ENCODE results near the gene RASL10A.
"Not testable (repeated sequence)": the region's sequence is repeated elsewhere in the genome, so short reads cannot be mapped to it uniquely, and the experiment has no call there.

RASL10A gene, protein sequence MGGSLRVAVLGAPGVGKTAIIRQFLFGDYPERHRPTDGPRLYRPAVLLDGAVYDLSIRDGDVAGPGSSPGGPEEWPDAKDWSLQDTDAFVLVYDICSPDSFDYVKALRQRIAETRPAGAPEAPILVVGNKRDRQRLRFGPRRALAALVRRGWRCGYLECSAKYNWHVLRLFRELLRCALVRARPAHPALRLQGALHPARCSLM

DNA sequence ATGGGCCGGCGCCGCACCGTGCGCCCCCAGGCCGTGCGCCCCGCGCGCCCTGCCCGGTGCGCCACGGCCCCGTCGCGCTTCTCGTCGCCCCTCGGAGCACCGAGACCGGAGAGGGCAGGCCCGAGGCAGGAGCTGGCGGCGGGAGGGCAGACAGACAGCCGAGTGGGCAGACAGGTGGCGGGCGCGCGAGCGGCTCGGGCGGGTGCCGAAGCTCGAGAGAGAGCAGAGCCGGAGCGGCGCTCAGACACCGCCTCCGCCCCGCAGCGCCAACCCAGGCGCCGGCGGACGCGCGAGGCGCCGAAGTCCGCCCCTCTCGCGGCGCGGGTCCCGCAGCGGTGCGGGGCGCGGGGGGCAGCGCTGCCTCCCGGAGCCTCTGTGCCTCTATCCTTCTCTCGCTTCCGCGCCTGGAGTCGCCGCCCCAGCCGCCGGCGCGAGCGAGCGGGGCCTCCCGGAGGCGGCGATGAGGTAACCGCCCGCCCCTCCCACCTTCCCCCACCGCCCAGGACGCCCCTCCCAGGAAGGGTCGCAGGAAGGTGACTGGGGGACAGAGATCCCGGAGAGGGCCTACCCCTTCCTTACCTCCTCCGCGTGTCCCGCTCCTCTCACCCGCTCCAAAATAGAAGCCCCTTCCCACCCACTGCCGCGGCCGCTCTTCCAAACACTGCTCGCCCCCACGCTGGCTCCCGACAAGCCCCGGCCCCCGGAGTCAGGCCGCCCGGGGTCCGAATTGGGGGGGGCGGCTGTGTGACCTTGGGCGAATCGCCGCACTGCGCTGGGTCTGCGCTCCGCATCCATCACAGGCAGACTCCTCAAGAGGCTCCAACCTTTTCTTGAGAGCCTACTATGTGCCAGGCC lies at the start of gene RASL10A:
Gene RASL10A, minus strand, starts transcription at position 412 of the 855 bp plus-strand sequence. CDS start 451 bp downstream, outside the sequence.
- no peak for DNase-seq

DNA sequence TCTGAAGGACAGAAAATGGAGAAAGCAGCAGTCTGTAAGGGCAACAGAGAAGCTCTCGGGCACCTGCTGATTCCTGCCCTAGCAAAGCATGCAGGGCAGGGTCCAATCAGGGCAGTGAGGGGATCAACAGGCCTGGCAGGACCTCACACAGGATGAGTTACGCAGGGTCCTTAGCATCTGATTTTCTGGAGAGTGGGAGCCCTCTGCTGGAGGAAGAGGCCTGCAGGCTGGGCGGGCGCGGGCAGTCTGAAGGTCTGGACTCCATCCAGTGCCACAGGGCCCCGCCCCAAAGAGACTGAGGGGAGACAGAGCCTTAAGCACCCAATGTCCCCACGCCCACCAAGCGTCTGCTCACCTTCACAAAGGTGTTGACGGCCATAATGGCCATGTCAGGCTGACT lies 44.0 kb upstream of the RASL10A start:
- peak; percentile 71 for DNase-seq

DNA sequence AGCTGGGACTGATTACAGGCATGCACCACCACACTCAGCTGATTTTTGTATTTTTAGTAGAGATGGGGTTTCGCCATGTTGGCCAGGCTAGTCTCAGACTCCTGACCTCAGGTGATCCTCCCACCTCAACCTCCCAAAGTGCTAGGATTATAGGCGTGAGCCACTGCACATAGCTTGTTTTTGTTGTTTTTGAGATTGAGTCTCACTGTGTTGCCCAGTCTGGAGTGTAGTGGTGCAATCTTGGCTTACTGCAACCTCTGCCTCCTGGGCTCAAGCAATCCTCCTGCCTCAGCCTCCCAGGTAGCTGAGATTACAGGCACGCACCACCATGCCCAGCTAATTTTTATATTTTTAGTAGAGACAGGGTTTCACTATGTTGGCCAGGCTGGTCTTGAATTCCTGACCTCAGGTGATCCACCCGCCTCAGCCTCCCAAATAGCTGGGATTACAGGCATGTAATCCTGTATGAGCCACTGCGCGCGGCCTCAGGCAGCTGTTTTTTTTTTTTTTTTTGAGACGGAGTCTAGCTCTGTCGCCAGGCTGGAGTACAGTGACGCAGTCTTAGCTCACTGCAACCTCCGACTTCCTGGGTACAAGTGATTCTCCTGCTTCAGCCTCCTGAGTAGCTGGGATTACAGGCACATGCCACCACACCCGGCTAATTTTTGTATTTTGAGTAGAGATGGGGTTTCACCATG lies 41.8 kb upstream of the RASL10A start:
- not testable (repeated sequence) for DNase-seq

DNA sequence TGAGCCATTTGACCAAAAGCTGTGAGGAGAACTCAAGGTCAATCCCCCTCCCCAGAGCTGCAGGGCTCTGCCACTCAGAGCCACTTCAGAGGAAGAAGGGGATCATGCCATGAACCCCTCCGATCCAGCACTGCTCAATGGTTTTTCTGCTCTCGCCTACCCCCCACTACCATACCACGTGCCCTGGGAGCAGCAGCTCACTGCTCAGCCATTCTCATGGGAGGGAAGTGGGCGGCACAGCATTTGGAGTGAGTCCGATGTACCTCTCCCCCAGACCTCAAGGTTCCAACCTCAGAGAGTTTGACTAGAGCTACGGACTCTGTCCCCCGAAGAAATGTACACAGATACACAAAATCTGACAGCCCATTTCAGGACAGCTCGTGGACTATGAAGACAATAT lies 38.4 kb upstream of the RASL10A start:
- DNase-seq = no peak

DNA sequence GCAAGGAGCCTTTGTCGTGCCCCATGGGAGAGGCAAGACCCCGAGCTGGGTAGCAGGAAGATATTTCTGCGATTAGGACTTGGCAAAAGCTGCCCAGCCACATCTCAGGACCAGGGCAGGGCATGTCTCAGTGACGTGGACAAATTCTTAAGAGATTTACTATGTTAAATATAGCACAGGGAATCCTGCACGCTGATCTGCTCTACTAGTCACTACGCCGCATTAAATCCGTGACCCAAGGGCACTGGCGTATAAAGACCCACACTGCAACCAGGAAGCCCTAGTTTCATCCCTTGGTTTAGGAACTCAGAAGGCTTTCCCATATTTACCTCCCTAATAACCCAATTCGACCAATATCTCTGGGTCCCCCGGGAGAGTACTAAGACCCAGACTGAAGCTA lies 37.8 kb upstream of the RASL10A start:
- no peak for DNase-seq

DNA sequence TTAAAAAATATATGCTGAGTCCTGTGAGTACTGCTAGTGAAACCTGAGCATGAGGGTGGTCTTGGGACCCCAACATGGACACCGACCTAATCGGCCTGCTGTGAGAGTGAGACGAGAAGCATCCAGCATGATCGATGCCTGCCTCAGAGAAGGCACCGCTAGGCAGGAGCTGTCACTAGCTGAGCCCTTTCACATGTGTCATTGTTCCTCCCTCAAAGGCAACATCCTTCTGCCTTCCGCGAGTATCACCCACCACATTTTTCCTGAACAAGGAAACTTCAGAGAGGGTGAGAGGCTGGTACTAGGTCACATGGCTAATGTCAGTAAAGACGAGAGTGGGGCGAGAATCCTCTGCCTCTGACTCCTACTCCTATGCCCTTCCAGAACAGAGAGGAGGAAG lies 37.3 kb upstream of the RASL10A start:
- peak; percentile 20 for DNase-seq

DNA sequence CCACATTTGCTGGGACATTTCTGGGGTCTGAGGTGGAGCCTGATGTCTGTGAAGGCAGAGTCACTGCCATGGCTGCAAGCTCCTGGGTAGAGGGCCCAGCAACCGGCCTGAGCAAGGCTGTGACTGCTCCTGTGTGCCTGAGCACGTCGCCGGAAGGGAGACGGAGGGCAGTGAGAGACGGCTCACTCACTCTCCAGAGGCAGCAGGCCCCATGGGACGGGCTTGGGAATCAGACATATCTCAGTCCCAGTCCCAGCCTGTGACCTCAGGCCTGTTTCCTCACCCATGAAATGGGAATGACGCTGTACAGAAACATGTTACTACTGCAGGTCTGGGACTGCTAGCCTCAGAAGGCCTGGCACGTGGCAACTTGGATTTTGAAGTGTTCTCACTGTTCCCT lies 36.4 kb upstream of the RASL10A start:
- no peak for DNase-seq

DNA sequence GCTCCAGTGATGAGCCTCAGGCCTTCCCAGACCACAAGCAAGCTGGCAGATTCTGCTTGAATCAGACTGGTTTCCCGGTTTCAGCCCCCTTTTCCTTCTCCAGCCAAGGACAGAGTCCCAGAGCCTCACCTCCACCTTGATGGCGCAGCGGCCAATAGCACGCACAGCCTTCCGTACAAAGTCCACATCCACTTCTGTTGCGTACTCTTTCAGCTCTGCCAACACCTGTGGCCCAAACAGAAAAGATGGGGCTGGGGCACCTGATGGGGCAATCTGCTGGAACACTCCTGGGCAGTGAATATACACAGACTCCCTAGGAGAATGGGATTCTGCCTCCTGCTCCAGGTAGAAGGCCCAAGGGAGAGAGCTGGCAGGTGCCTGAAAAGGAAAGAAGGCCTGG lies 35.5 kb upstream of the RASL10A start:
- no peak for DNase-seq

DNA sequence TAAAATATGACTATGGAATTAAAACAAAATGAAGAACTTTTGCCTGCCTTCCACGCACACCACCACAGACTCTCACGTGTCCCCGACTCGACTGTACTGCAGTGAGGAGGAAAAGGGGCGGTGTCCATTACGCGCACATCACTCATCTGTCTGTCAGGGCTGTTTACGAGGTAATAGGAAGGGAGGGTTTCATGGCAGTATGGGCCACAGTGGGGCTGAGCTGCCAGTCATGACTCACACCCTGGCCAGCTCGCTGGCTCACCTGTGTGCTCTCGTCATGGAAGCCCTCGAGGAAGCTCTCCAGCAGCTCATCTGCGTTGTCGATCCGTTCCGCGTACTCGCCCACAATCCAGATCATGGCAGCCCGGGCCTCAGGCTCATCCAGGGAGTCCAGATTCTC lies 33.5 kb upstream of the RASL10A start:
- no peak for DNase-seq

DNA sequence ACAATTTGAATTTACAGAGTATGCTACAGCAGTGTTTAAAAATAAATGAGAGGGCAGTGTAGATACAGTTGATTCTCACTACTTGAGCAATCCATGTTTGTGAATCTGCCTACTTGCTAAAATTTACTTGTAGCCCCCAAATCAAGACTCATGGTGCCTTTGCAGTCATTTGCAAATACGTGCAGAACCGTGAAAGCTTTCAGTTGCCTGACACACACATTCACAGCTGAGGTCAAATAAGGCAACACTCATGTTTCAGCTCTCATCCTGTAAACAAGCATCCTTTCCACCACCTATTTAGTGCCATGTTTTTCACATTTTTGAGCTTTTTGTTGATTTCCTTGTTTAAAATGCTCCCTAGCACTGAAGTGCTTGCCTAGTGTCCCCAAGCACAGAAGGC lies 32.5 kb upstream of the RASL10A start:
- no peak for DNase-seq

DNA sequence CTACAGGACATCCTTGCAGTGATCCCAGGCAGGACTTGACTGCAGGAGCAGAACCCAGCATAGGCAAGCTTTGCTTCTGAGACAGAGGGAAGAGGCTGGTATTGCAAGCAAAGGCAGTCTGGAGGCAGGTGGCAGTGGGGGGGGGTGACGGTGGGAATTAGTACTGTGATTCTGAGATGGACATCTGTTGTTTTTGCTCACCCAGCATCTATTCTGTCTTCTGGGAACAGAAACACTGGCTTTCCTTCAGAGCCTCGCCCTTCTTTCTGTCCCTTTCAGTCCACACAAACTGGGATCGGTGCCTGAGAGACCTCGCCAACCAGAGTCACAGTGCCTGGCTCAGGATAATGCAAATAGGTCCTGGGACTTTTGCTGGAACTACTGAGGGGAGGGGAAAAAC lies 31.2 kb upstream of the RASL10A start:
- no peak for DNase-seq

DNA sequence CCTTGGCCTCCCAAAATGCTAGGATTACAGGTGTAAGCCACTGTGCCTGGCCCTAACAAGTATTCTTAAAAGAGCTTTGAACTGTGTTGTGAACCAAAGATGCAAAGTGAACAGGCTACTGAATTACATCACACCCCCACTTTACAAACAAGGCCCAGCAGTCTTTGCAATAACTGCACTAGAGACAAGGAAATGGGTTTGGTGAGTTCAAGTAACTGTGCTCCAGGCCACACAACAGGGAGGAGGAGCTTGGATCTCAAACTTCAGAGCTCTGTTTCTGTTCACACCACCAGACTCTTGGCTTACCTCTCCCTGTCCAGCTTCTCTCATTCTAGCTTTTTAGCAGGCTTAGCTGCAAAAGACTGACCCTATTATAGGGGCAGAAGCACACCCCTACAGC lies 30.4 kb upstream of the RASL10A start:
- DNase-seq = no peak

DNA sequence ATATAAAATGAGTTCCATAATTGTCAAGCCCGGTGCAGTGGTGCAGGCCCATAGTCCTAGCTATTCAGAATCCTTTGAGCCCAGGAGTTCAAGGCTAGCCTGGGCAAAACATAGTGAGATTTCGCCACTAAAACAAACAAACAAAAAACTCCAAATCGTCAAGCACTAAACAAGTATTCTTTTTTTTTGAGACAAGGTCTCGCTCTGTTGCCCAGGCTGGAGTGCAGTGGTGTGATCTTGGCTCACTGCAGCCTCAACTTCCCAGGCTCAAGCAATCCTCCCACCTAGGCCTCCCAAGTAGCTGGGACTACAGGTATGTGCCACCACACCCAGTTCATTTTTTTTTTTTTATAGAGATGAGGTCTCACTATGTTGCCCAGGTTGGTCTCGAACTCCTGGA lies 29.4 kb upstream of the RASL10A start:
- not testable (repeated sequence) for DNase-seq

DNA sequence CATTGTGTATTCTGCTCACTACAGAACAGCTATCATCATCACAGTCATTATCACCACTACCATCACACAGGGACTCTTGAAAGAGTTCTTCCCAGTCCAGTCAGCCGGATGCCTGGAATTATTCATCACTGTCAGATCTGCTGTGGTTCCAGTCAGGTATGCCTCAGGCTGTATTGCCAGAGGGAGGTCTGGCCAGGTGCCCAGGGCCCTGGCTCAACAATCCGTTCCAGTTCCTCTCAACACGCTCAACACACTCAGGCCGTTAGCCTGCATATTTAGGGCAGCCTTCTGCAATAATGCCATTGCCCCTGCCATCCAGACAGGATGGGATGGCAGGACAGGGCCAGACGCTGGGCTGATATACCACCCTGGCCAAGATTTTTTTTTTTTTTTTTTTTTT lies 28.6 kb upstream of the RASL10A start:
- DNase-seq = peak; percentile 70

DNA sequence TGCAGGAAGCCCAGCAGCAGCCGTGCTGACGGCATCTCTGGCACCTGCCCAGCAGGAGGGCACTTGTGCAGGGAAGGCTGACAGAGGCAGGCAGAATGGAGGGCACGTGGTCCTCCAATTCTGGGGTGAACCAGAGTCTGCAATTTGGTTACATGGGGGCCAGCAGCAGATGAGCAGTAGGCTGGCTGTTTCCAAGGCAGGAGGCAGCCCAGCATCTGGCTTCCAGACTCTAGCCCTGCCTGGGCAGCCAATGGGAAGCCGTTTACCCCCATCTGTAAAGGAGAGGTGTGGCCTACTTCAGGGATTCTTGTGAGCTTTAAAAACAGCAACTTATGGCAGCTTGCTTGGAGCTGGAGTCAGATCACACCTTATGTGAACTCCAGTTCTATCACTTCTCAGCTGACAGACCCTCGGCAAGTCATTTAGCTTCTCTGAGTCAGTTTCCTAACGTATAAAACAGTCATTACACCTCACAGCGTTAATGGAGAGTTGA lies 27.9 kb upstream of the RASL10A start:
- no peak for DNase-seq

DNA sequence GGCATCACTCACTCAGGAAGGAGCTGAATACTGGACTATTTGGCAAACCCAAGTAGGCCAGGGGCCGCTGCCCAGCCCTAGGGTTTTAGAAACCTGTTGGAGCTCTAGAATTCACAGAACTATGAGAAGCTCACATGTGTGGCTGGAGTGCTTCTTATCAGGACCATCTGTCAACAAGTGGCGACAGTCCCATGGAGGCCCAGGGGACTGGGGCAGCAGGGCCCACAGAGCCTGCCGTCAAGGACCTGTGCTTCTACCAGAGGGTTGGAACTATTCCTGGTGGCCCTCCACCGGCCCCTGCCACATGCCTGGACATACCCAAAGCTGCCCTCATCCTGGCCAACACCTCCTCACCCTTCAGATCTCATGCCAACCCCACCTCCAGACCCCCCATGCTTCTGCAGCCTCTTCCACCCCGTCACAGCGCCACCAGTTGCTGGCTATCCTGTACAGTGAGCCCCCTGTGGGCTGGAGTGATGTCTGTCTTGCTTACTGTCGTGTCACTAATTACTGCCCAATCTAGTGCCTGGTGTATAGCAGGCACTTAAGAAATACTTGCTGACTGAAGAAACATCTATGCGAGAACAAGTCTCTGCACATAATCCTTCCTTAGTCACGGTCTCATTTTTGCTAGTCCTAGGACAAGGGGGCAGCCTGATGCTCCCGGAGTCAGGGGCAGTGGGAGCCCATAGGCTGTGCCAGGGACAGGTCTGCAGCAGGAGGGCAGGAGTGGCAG lies 27.2 kb upstream of the RASL10A start:
- no peak for DNase-seq

DNA sequence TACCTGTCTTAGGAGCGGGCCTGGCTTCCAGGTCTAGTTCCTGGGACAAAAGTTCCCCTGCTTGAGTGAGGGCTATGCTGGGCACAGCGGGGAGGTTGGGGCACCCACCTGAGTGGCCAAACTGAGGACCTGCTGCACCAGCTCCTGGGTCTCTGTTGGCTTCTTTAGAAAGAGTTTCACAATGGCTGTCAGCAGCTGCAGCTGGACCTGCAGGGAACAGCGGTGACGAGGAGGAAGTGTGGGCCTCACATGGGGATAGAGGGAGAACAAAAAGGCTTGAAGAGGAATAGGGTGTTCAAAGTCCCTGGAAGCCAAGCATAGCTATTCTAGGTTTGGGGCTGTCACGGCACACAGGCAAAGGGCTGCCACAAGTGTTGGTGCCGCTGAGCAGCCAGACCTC lies 26.7 kb upstream of the RASL10A start:
- DNase-seq = no peak

DNA sequence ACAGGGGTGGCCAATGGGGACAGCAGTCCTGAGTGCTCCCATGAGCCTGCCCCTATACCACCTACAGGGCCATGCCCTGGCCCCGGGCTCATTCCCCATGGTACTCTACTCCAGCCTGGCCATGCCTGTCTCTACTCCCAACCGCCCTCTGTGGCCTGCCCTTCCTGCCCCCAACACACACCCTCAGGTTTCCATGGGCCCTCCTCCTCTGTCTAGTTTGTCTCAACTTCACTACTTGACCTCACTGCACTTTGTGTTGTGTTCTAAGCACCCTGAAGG lies 26.3 kb upstream of the RASL10A start:
- DNase-seq = no peak

DNA sequence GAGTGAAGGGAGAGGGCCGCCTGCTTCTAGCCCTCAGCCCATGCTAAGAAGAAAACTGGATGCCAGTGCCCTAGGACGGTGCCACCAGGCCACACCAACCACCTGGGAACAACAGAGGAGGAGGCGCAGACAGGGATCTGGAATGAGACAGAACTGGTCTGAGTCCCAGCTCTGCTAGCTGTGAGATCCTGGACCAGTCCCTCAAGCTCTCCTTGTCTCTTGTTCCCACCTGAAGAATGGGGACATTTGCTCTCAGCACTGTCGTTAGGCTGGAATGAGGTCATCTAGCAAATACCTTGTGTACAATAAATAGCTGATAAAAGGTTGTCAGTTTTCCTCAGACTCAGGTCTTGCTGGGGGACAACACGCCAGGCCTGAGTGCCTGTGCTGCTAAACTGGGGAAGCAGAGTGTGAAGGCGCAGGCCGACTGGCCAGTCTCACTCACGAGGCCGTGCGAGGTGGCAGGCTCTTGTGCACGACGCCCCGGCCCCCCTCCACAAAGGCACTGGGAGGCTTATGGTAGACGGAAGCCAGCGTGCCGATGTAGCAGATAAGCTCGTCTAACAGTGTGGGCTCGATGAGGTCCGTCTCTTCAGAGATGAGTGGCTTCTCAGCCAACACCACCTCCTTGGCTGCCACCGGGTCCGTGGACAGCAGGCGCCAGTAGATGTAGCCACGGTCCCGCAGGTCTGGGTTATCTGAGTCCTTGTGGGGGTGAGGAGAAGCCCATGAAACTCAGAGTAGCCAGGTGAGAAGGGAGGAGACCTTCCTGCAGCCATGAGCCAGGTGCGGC lies 25.8 kb upstream of the RASL10A start:
- no peak for DNase-seq

DNA sequence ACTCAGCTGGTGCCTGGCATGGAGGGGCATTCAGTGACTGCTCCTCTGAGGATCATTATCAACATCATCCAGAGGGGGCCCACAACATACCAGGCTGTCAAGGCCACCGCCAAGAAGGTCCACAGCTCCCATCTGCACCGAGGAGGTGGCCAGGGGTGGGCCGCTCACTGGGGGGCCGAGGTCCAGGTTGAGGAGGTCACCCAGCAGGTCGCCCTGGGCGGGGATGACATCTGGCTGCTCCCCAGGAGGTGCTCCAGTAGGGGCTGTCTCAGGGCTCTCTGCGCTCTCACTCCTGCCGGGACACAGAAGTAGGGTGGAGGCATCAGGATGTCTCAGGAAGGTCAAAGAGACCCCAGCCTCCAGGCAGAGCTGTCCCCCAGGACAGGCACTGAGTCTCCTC lies 25.1 kb upstream of the RASL10A start:
- DNase-seq = no peak

DNA sequence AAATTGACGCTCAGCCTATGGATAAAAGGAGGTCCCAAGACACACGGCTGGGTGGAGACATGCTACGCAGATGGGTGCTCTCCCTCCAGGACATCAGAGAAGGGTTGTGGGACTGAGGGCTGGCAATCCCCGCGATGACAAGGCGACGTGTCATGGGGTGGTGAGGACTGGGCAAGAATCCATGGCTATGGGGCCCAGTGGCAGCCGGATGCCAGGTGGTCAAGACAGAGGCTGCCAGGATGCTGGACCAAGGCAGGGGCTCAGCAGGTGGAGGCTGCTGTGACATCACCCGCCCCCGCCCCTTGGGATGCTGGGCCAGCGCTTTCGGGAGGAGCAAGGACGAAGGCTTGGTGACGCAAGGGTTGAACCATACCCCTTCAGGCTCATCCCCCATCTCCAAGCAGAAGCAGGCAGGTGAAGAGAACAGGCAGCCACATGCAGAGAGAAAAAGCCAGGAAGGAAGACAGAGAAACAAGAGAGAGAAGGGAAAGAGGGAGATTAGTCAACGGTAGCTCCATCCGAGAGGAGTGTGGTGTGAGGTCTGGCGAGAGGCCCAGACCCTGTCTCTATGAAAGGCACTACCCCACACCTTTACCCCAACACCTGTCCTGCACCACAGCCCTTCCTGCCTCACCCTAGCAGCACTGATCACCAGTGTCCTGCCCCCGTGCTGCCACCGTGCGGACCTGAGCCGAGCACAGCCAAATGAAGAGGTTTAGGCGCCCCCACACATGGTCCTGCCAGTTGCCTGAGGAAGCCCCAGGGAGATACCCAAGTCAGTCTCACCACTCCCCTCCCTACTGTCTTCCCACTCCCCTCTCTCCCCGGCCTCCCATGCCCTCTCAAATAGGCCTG lies 24.1 kb upstream of the RASL10A start:
- DNase-seq = no peak

DNA sequence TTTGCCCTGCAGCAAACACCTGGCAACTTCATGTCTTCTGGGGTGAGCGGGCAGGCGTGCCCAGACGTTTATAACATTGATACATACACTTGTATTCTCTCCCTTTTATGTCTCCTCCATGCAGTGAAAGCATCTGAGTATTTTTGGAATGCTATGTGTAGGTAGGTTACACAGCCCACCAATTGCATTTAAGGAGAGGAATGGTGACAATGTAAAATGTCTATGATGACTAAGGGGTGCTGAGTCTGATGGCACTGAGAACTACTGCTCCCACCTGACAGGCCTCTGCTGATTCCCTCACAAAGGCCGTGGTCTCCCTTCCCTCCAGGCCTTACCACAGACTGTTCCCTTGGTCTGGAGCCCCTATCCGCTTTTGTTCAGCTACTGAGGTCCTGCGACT lies 22.9 kb upstream of the RASL10A start:
- no peak for DNase-seq

Data from left hindlimb (tissue), 1 donor.